PFSK-1 (cell line): ENCODE measurements around the gene ADGRB2.

Source experiments
- FOXP2 ChIP-seq: optimal IDR thresholded peaks from 2 replicates; pipeline ENCODE3; 2011; ENCODE audit warnings: borderline replicate concordance, control low read depth, inconsistent platforms; ENCODE audit not compliant: insufficient read depth; ENCODE audit errors: extremely low read length, extremely low read depth
- POLR2AphosphoS5 ChIP-seq: IDR thresholded peaks from 2 replicates; pipeline ENCODE4 v1.6.1; 2012; ENCODE audit warnings: low read depth, mild to moderate bottlenecking, control low read depth, low read length, moderate library complexity
- REST ChIP-seq, 2 experiments: IDR thresholded peaks; 2 replicates each; pipeline versions ENCODE4 v1.6.1 to v1.8.0; 2011 to 2012; ENCODE audit warnings: low read depth in 2 of 2, low read length in 2 of 2, control low read depth in 1 of 2, inconsistent platforms in 1 of 2, mild to moderate bottlenecking in 1 of 2, moderate library complexity in 1 of 2; ENCODE audit not compliant: insufficient read depth in 1 of 2
- SIN3A ChIP-seq: IDR thresholded peaks from 2 replicates; pipeline ENCODE4 v1.6.1; 2012; ENCODE audit warnings: mild to moderate bottlenecking, low read length, moderate library complexity, borderline replicate concordance; ENCODE audit not compliant: insufficient read depth
- TAF1 ChIP-seq: IDR thresholded peaks from 2 replicates; pipeline ENCODE4 v1.6.1; 2012; ENCODE audit warnings: low read length, control low read depth, borderline replicate concordance; ENCODE audit not compliant: insufficient read depth

GRCh38 chr1:31807273-31808048, 43.3 kb upstream of the ADGRB2 start:
- TF ChIP-seq SIN3A (no peak), REST (IDR thresholded peaks at IDR 0.05; ENCODE audit: insufficient read depth in 1 of 2, low read depth in 2 of 2, low read length in 2 of 2) (no peak), POLR2AphosphoS5 (no peak), TAF1 (no peak), FOXP2 (no peak)
